GM19438 (cell line): ENCODE results near the gene BRD9.
"Not testable (repeated sequence)": the region's sequence is repeated elsewhere in the genome, so short reads cannot be mapped to it uniquely, and the experiment has no call there.

Experiments
- ATAC-seq: cut with Tn5 transposase; IDR thresholded peaks from one replicate; pipeline ENCODE4 v1.9.1; 2021; ENCODE audit warnings: low read depth; ENCODE audit not compliant: unreplicated experiment

BRD9 gene

GRCh38 chr5:881551-881935 is 11.1 kb downstream of the BRD9 start:
- ATAC-seq: no peak

DNA sequence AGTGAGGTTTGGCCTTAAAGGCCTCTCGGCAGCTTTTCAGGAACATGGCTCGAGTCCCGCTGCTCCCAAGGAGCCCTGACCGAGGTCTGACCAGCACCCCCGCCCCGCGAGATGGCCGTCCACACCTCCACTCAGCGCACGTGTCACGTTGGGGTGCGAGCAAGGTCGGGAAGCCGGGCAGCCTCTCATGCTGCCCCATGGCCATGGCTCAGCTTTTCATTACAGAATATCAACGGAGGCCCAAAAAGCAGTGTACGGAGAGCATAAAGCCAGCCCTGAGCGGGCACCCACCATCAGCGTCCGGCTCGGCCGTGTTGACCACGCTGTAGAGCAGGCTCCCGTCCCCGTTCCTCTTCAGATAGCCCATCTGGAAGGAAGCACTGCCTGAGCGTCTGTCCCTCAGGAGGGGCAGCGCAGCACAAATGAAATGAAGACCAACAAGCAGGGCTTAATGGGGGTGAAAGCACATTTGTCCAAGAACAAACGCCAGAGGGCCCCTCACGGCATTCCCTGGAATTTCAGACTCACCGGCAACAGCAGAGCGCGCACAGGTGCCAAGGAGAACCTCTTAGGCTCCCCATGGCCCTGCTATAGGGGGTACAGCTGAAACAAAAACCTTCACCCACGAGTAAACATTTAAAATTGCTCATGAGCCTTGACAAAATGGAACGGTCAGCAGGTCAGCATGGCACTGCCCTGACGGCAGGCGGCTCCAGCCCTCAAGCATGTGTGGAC is 11.6 kb downstream of the BRD9 start:
- ATAC-seq: no peak

DNA sequence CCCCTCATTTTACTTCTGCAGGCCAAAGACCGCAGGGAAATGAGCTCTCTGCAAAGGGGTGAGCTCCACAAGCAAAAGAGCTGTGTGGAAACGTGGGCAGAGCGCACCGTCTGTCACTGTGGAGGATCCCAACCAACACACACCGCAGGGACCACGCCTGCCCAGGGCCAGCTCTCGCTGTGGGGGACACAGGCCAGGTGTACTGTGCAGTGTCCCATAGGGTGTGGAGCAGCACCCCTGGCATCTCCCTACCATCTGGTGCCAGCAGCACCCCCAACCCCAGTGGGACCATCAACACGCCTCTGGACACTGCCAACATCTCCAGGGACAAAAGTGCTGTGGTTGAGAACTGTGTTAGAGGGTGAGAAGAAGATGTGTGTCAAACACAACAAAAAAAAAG is 13.9 kb downstream of the BRD9 start:
- ATAC-seq: not testable (repeated sequence)

DNA sequence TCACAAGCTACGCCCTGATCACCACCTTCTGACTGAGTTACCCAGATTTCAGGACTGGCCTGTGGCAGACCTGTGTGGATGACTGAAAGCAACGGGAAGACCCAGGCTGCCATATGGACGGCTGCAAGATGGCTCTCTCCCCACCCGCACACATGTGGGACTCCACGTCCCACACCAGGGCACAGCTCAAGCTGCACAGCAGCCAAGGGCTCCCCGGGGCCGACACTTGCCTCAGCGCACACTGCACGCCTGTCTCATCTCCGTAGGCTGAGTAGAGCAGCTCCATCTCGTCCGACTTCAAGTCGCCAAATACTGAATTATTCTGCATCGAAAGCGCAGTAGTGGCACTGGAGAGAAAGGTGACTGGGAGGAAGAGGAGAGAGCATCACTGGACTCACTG is 14.5 kb downstream of the BRD9 start:
- no peak for ATAC-seq

- ATAC-seq: no peak
These were observed 15.9 kb downstream of the BRD9 start for GRCh38 chr5:876398-877365.

DNA sequence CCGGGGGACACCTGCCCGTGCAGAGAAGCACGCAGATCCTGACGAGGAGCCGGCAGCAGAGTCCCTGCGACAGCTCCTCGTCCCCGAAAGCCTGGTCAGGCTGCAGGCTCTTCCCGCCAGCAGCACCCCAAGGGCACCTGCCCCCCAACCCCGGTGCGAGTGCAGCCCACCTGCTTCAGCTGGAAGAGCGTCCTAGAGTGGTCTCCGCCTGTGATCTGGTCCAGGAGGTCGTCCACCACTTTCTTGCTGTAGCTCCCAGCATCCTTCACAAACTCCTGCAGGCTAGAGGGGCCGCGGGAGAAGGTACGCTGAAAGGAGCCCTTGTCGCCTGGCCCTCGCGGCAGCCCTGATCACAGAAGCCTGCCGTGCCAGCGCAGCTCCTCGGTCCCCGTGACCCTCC is 16.7 kb downstream of the BRD9 start:
- ATAC-seq: no peak

GRCh38 chr5:873328-873727 is 19.3 kb downstream of the BRD9 start:
- no peak for ATAC-seq

DNA sequence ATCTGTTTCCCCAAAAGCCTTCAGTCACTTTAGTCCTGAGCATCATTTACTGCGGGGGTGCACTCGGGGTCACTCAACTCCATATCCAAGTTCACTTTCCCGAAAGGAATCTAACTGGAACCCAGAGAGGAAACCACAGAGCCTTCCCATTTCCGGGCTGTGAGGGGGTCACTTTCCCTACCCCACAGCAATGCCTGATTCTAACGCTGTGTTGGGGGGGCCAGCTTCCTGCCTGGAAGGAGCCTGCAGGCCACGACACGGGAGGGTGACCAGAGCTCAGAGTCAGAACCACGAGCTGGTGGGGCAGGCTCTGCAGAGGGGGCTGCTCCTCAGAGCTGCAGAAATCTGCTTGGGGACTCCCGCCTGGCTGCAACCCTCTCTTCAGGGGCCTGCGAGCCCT is 20.3 kb downstream of the BRD9 start:
- ATAC-seq: no peak

GRCh38 chr5:871596-872298 is 20.9 kb downstream of the BRD9 start:
- ATAC-seq: no peak

DNA sequence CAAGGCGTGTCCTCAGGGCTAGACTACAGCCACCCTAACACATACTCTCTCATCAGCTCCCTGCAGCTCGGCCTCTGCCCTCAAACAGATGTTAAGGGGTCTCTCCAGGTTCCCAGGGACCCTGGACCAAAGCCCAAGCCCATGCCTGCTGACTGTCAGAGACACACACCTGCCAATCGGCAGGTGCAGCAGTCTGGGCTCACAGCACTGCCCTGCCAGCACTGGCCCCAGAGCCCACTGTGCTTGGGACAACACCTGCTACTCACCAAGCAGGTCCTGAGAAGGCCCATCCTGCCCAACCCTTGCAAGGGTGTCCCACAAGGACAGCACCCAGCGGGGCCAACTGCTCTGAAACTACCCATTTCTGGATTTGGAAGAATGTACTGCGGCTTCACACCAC is 21.6 kb downstream of the BRD9 start:
- no peak for ATAC-seq

GRCh38 chr5:868428-869135 is 24.0 kb downstream of the BRD9 start:
- no peak for ATAC-seq

- no peak for ATAC-seq
These were observed 25.2 kb downstream of the BRD9 start for GRCh38 chr5:867300-867870.

GRCh38 chr5:865771-866170 is 26.8 kb downstream of the BRD9 start:
- ATAC-seq: no peak

DNA sequence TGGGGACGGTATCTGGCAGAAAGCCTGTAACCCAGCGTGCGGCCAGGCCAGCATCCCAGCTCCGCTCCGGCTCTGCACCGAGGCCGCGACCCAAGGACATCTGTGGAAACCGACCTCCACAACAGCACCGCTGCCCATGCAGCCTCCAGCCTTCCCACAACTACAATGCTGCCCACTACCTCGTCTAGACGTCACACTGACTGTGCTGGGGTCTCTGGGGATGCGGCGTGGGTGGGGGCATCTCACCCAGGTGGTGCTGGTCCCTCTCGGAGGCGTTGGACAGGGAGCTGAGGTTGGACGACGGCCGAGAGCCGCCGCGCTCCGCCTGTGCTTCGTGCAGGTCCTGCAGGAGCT is 27.5 kb downstream of the BRD9 start:
- no peak for ATAC-seq

GRCh38 chr5:864492-865167 is 28.0 kb downstream of the BRD9 start:
- ATAC-seq: no peak

DNA sequence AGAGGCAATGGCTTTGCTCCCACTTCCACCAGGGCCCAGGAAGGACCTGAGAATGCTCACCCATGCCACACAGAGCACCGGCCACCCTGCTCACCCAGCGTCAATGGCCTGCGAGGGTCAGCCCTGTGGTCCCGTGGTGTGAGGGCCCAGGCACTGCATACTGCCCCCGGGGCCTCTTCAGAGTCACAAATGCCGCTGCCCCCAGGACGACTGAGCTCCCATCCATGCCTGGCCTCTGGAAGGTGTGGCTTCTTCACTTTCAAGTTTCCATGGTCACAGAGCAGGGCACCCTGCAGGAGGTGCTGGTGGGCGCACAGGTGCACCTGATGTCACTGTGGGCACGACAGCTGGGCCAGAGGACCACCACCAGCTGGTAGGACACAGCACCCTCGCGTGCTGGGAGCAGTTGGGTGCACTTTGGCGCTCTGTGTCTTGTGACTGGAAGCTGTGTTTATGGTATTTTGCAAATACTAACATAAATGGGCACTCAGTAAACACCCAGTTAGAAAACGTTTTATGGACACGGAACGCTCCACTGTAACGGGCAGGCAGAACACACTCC is 29.3 kb downstream of the BRD9 start:
- ATAC-seq: no peak

GRCh38 chr5:862367-863243 is 30.0 kb downstream of the BRD9 start:
- ATAC-seq: no peak
